ENCODE results near the gene CAMK2D.

DNA sequence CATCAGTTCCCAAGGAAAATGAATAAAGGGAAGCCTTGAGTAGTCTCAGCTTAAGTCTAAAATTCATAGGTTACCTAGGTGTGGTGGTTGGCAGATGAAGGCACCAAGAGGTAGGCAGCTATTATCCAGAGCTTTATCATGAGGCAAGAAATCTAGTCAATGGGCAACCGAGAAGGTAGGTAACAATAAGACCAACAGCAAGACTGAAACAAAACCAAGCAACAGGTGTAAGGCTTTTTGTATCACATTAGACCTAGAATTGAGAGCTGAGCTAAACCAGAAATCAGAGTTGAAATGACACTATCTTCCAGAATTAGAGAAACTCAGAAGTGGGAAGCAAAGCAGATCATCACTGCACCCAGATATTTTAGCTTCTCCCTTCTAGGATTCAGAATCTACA lies 117.1 kb downstream of the CAMK2D start:
- TF ChIP-seq, protein P1, sequence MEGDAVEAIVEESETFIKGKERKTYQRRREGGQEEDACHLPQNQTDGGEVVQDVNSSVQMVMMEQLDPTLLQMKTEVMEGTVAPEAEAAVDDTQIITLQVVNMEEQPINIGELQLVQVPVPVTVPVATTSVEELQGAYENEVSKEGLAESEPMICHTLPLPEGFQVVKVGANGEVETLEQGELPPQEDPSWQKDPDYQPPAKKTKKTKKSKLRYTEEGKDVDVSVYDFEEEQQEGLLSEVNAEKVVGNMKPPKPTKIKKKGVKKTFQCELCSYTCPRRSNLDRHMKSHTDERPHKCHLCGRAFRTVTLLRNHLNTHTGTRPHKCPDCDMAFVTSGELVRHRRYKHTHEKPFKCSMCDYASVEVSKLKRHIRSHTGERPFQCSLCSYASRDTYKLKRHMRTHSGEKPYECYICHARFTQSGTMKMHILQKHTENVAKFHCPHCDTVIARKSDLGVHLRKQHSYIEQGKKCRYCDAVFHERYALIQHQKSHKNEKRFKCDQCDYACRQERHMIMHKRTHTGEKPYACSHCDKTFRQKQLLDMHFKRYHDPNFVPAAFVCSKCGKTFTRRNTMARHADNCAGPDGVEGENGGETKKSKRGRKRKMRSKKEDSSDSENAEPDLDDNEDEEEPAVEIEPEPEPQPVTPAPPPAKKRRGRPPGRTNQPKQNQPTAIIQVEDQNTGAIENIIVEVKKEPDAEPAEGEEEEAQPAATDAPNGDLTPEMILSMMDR (IDR thresholded peaks at IDR 0.05; ENCODE audit: low read length), result no peak
- TF ChIP-seq EZH2phosphoT487 (IDR thresholded peaks at IDR 0.05; ENCODE audit: low read length) (no peak), EZH2 (optimal IDR thresholded peaks at IDR 0.05; ENCODE audit: low read depth, low read length) (no peak)
